GM19455 (cell line): ENCODE data around the gene CWC27.

Experiments
- ATAC-seq: cut with Tn5 transposase; IDR thresholded peaks from one replicate; pipeline ENCODE4 v1.9.1; 2021; ENCODE audit not compliant: unreplicated experiment

CWC27 gene

DNA sequence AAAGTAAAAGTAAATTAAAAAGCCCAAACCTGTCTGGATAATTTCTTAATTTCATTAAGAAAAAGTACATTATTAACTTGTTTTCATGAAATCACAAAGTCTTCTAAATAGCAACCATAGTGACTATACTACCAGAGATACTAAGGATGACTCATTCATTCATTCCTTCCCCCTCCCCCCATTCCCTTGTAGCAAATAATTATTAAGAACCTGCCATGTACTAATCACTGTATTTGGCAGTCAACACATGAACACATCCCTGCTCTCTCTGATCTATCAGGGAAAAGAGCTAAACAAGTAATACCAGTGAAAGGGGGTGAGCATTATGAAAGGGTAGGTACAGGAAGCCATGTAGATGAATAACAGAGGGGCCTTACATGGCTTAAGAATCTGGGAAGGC lies 203.9 kb downstream of the CWC27 start:
- no peak for ATAC-seq

DNA sequence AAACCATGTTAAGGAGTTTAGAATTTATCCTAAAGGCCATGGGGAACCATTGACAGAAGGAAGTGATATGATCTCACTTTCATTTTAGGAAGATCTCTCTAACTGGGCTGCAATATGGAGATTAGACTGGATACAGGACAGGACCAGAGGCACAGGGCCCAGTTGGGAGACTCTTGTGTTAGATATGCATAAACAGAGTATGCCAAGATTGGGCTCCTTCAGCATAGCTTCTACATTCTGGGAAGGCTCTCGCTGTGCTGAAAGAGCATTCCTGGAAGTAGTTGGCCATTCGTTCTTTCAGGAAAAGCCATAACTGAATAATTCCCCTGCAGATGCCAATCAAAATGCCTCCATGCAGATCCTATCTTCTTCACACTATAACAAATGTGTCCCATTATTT lies 204.5 kb downstream of the CWC27 start:
- no peak for ATAC-seq

DNA sequence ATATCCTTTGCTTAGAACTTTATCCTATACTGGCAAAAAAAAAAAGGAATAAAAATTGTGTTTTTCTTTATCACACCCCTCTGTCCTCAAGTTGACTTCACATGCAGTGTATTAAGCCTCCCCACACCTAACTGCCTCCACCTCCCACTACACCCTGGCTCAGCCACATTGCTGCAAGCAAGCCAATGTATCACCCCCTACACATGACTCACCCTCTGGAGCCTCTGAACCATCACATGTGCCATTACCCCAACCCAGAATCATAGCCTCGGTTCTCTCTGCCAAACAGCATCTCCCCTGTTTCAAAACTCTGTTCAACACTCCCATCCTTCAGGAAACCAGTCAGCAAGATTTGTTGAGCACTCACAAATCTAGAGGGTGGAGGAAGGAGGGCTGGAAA lies 209.0 kb downstream of the CWC27 start:
- no peak for ATAC-seq

DNA sequence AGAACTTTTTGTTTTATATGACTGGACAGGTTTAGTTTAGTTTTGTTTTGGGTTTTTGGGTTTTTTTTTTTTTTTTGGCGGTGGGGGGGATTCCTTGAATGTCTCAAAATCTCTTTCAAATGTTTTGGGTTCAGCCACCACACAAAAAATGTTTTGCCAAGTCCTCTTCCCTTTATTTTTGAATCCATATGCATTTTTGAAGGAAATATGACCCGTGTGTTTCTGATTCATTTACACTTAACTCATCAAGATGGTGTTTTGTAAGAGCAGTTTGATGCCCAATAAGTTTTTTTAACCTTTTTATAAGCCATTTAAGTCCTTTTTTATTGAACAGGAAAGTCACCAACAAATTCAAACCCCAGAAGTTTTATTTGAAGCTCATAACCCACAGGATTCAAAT lies 209.8 kb downstream of the CWC27 start:
- no peak for ATAC-seq

DNA sequence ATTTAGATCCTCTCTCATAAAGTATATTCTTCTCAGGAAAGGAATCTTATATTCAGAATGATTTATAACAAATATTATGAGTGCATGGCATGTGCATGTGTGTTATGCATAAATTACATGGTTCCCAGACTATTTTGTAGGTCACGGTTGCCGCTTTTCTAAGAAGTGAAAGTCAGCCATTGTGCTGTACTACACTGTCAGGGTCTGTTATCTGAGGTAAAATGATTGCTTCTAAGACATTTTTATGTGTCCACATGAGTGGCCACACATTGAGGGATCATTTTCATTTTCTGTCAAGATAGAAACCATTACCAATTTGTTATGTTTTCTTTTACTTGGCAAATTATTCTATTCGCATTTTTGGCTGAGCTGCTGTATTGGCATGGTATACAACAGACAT lies 210.8 kb downstream of the CWC27 start:
- ATAC-seq, result no peak

DNA sequence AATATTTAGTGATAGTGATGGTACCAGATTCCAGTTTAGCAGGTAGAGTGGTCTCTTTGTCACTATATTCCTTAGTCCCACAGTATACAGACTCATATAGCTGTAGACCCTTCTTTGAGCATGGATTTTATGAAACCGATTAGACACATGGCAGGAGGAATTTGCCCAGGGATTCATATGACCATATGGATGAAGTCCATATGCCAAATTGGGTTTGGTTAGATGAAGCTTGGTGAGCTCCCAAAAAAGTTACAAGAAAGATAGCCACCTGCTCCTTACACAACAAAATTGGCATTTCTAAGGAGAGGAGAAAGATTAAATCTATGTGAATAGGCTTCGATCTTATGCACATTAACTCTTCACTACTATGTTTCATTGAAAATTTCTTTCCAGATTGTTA lies 211.4 kb downstream of the CWC27 start:
- no peak for ATAC-seq

DNA sequence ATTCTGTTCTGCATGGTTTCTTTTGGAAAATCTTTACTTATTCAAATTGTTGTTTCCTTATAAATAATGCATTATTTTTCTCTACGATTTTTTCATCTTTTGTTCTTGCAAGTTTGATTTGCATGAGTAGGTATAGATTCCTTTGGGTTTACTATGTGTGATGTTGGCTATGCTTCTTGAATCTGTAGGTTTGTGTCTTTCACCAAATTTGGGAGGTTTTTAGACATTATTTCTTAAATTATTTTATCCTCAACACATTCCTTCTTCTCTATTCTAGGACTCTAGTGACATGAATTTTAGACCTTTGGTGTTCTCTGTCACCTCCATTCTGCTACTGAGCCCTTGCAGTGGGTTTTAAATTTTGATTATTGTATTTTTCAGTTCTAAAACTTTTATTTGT lies 219.0 kb downstream of the CWC27 start:
- no peak for ATAC-seq

DNA sequence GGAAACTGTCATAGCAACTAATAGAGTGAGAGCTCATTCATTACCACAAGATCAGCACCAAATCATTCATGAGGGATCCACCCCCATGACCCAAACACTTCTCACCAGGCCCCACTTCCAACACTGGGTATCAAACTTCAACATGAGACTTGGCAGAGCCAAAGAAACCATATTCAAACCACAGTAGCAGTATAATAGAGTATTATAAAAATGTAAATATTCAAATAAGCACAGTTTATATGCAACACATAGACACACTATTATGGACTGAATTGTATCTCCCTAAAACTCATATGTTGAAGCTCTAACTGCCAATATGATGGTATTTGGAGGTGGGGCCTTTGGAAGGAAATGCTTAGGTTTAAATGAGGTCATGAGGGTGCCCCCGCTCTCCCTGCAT lies 240.5 kb downstream of the CWC27 start:
- ATAC-seq, result no peak

DNA sequence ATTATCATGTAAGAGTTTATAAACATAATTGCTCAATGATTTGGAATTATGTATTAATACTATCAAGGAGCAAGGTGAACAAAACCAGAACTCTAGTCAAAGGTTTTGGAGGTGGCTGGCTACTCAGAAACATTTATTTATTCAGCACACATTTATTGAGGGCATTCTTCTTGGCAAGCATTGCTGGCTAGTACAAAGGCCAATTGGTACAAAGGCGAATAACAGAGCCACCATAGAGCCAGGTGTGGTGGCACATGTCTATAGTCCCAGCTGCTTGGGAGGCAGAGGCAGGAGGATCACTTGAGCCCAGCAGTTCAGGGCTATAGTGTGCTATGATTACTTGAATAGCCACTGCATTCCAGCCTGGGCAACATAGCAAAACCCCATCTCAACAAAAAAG lies 242.1 kb downstream of the CWC27 start:
- ATAC-seq, result no peak

DNA sequence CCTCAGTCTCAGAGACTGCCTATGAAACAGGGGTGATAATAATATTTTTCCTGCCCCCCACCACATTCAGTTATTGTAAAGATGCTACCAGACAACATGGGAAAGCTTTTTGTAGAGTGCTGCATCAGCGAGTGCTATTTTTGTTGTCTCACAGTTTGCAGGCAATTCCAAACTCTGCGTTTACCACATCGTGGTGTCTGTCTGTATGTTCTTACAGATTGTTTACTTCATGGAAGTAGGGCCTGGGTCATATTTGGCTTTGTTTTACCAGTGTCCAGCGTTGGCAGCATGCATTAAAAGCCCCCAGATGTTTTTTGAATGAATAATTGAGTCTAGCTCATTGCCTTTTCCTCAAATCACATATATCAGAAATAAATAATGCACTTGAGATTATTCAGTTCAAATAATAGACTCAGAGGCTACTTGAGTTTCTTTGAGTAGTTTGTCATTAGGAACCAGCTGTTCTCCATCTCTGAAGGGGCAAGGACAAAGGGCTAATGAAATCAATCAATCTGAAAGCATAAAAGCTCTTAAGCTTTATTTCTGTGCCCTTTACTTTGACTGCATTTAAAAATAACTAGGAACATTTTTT lies 243.7 kb downstream of the CWC27 start:
- no peak for ATAC-seq

DNA sequence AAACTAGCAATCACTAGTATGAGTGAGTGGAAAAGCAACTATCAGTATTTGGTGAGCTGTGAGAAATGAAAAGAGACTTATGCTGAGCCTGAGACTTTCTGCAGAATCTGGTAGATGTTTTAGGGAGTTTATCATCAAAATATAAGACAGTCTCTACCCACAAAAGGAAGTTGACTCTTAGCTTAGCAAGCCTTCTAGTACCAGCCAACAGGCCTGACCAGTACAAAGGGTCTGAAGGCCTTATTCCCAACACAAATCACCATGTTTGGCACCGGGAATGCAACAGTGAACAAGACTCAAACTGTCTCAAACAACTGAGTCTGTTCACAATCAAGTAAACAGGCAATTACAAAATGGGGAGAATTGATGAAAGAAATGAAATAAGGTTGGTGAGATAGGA lies 244.4 kb downstream of the CWC27 start:
- ATAC-seq, result no peak

DNA sequence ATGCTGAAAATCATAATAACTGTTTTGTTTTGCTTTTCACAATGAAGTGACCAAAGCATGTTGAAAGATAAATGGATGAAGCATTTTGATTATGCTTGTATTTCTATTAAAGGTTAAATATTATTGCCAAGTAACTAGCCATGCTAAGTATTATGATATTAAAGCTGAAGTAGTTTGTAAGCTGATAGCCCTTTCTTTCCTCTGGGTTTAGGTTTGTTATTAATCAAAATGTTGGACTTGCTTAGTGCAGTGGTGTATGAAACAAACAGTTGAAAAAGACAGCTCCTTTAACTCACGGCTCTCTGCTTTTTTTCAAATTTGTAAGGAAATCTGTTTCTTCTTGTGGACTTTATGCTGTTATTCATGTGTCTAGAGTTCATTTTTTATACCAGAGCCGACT lies 246.0 kb downstream of the CWC27 start:
- ATAC-seq, result no peak

DNA sequence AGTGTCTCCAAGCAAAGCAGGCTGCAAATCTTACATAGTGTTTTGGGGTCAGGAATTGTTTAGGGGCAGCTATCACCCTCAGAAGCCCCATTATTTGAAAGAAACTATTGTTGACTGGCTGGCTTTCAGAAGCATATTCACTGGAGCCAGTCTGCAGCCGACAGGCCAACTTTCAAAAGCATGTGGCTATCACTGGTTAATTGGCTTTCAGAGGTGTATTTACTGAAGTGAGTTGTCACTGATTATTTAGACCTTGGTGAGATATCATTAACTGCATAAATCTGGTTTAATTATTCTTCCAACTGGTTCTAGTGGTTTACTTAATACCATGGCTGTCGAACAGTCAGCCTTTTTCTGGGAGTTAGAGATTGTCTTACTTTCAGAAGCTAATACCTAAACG lies 247.0 kb downstream of the CWC27 start:
- ATAC-seq, result no peak

DNA sequence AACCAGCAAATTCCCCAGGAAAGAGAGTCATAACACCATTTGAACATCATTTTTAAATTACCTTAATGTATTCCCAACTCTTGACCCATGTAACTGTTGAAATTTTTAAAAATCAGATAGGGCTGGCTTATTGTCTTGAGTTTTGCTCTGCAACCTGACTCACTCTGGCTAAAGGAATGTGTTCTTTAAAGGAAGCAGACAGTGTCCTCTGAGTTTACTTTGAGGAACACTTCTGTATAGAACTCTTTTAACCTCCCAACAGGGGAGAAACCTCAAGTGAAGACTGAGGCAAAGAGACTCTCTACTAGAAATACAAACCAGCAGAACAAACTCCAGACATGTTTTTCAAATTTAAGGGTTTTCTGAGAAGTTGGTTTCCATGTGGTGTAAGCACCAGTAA lies 248.9 kb downstream of the CWC27 start:
- no peak for ATAC-seq

DNA sequence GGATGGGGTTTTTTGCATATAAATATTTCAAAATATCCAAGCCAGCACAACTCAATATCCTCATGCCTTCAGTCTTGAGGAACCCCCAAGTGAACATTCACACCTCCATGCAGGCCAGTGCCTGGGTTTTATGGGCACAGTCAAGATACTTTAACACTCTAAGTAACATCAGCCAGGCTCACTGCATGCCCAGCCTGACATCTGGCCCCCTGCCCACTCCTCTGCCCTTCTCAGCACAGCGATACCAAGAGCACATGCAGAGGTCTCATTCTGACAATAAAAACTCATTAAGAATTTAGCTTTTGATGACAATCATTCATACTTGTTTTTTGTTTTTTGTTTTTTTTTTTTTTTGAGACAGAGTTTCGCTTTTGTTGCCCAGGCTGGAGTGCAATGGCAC lies 250.0 kb downstream of the CWC27 start:
- no peak for ATAC-seq

DNA sequence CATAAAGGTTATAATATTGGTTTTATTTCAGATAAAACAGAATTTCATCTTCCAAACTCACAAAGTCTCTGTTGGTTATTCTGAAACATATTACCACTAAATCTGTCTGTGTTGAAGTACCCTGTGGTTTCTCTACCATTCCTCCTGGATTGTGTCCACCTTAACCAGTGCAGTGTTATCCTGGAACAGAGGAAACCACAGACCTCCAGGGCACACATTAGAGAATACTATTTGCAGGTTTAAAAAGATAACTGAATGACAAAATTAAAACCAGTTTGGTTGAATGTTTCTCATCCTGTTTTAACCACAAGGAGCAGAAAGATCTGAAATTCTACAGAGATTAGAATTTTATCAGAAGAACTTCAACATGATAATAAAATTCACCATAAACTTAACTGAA lies 251.8 kb downstream of the CWC27 start:
- ATAC-seq, result no peak

DNA sequence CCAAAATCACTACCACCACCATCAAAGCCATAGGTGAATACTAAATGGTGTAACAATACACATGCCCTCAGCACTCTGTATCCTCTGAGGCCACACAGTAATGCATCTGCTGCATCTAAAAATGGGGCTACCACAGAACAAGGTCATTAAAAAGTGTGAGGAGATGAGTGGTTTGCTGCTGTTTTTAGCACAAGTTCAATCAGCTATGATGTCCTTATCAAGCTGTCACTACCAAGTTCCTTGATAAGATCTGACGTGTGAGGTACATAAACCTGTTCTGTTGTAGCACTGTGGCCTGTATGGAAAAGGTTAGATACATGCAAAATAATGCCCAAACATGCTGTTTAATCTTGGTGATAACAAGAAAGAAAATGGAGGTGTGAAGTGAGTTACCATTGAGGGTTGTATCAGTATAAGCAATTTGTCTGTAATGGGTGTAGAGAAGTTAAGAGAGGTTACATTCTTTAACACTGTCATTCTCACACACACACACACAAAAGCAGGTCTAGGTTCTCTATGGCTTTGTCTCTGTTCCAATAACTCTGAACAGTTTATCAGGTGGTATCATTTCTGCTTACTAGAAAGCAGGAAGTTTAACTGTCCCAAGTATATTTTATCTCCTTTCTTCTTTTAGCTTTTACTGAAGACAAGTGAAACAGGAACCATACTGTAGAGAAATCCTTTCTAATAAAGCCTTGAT lies 252.9 kb downstream of the CWC27 start:
- no peak for ATAC-seq

DNA sequence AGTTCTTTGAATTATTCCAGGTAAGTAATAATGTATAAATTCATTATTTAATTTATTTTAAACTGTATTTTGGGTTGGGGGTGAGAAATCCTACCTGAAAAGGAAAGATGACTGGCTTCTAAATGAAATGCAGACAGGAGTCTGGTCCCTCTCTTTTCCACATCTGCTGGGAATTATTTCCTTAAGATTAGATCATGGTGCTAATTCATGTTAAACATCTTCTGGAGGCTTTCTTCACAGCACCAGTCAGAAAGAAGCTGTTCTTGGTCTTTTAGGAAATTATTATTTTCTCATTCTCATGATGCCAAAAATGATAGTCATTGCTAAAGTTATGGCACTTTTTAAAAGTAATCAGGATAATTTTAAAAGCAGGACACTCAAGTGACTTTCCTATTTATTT lies 254.2 kb downstream of the CWC27 start:
- no peak for ATAC-seq

DNA sequence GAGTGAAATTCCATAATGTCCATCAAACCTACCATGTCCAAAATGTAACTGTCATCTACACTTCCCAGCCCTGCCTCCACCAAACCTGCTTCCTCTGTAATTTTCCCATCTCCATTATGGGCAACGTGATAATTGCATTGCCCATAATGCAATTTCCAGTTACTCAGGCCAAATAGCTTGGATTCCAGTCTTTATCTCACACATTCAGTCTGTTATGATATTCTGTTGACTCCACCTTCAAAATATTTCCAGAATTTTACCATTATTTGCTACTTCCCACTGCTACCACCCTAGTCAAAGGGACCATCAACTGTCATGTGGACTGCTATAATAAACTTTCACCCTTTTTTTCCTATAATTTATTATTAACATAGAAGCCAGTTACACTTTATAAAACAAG lies 256.0 kb downstream of the CWC27 start:
- ATAC-seq, result no peak

DNA sequence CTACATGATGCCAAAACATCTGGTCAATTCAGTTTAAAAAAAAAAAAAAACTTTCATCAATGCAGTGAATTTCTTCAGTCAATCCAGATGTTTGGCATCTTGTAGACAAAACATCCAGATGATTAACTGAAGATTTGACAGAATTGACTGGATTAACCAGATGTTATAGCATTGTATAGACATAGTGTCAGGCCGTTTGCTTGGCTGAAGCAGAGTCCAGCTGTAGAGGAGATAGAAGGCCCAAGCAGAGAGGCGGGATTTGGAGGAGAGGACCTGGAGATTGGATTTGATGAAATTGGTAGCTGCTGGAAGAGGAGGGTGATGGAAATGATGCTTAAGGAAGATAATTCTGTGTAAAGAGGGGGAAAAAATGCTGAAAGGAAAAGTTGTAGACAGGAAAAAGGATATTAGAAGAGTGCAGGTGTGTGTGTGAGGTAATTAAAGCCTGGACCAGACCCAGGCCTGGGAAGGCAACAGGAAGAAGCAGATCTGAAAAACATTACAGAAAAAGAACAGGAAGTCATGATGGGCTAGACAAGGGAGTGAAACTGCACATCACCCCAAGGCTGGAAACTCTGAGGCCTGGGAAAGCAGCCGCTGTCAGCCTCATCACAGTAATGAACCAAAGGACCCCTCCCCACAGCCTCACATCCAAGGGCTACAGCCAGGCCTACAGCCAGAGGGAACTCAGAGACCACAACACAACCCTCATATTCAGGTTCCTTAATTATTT lies 258.3 kb downstream of the CWC27 start:
- no peak for ATAC-seq

DNA sequence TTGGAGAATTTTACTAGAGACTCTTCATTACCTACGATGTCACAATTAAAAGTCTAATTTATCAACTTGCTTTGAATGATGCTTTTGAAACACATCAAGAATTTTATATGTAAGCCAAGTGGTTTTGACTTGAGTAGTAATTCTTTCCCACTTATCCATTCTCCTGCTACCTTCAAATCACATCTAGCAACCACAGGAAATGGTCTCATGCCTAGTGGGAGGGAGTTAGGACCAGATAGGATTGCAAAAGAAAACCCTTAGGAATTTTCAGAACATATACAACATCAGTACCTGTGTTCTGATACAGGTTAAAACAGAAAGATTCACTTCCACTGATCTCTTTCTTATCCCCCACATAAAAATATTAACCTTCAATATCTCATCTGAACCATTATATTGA lies 260.4 kb downstream of the CWC27 start:
- ATAC-seq, result no peak

DNA sequence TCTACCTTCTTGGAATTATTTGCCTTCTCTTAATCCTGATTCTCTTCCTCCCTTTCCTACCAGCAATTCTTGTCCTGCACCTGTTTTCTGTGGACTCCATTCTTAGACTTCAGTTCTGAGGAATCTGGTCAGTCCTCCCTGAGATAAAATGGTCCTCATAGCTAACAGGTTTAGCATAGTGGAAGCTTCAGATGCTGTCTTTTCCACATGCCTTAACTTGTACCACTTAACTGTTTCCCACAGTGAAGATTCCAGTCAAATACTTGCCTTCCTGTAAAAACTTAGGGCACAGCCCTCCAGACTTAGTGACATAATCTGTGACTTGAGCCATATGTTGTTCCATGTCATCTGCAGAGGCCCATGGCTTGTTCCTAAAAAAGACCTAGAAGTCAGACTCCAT lies 261.3 kb downstream of the CWC27 start:
- no peak for ATAC-seq

DNA sequence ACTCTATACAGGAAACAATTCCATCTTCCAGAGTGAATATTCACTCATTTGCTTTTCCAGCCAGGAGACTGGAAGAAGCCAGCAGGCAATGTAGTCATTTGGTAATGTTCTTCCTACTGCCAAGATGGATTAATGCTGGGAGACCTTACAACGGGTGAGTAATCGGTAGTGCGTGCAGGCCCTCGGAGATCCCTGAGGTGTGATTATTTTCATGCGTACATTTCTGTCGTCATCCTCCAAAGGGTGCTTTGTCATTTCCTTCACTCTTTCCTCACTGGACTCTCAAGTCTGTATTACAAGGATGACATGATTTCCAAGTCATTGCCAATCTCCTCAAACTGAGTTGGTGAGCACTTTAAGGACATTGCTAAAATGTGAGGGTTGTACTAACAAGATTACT lies 263.5 kb downstream of the CWC27 start:
- no peak for ATAC-seq
